Activated T-helper 1 cell treated with anti-CD3 and anti-CD28 coated beads, Interleukin-12 subunit alpha, Interleukin-12 subunit beta, Interleukin-2, Interleukin-4 antibody, amounts not matched to agents 30 ng/mL and 10 ng/mL and 1 ng/mL, durations not matched to agents 14 hours and 24 hours and 36 hours (primary cell): ENCODE measurements around the gene PRKAR1B. TPM values are rescaled to one million over a fixed set of nuclear protein-coding genes. Genes with fewer than 3 reads are reported as not detected.
"Not testable (repeated sequence)": the region's sequence is repeated elsewhere in the genome, so short reads cannot be mapped to it uniquely, and the experiment has no call there.

Source experiments
- DNase-seq: peaks from one replicate; pipeline ENCODE4 v3.0.0; 2021; ENCODE audit warnings: low spot score
- H3K27ac Mint-ChIP-seq: one replicate; pipeline ENCODE4 v1.8.0; 2021; ENCODE audit warnings: mild to moderate bottlenecking, mixed read lengths
- H3K27me3 Mint-ChIP-seq: one replicate; pipeline ENCODE4 v1.8.0; 2022; ENCODE audit warnings: mild to moderate bottlenecking, moderate library complexity, mixed read lengths; ENCODE audit not compliant: insufficient read depth
- H3K36me3 Mint-ChIP-seq: one replicate; pipeline ENCODE4 v1.8.0; 2021; ENCODE audit warnings: low read depth, mixed read lengths
- H3K4me1 Mint-ChIP-seq: one replicate; pipeline ENCODE4 v1.8.0; 2021; ENCODE audit warnings: low read depth, mixed read lengths
- H3K4me3 Mint-ChIP-seq: one replicate; pipeline ENCODE4 v1.8.0; 2021; ENCODE audit warnings: mild to moderate bottlenecking, moderate library complexity, mixed read lengths
- H3K9me3 Mint-ChIP-seq: one replicate; pipeline ENCODE4 v1.8.0; 2021; ENCODE audit warnings: mixed read lengths
- intact Hi-C: fragments of 100-400 bp; cut with micrococcal nuclease; formaldehyde crosslinking; loops from one replicate; pipeline ENCODE4 v1.15.1; 2024
- total RNA-seq: library from RNA; stranded (reverse); gene quantifications from 2 replicates; pipeline ENCODE4 v1.2.3, GENCODE V29; 2022

Gene PRKAR1B
- total RNA-seq, 1 donor from 2014 or later, result 37.8 TPM

GRCh38 chr7:657010-657409 lies 70.1 kb downstream of the PRKAR1B start:
- DNase-seq, H3K4me3 Mint-ChIP-seq, intact Hi-C loops, H3K9me3 Mint-ChIP-seq, H3K36me3 Mint-ChIP-seq, H3K27ac Mint-ChIP-seq, H3K4me1 Mint-ChIP-seq, H3K27me3 Mint-ChIP-seq: not testable (repeated sequence)

- intact Hi-C loops, result no loop called here
- H3K9me3 Mint-ChIP-seq, result peaks cover 7% of the 10 kb centered on the region
- H3K4me1 Mint-ChIP-seq, result no peaks in the 10 kb centered on the region
- no peak for DNase-seq
- H3K36me3 Mint-ChIP-seq, result peaks cover 4% of the 10 kb centered on the region
- no peak overlapping the region for H3K4me3 Mint-ChIP-seq
- H3K27me3 Mint-ChIP-seq, result no peaks in the 10 kb centered on the region
- H3K27ac Mint-ChIP-seq, result no peak overlapping the region
Measured at GRCh38 chr7:655758-656157, 71.3 kb downstream of the PRKAR1B start.

- H3K4me3 Mint-ChIP-seq, result no peak overlapping the region
- H3K36me3 Mint-ChIP-seq, result peaks cover under 1% of the 10 kb centered on the region
- intact Hi-C loops, result no loop called here
- no peaks in the 10 kb centered on the region for H3K27me3 Mint-ChIP-seq
- no peaks in the 10 kb centered on the region for H3K4me1 Mint-ChIP-seq
- peaks cover 7% of the 10 kb centered on the region for H3K9me3 Mint-ChIP-seq
- no peak overlapping the region for H3K27ac Mint-ChIP-seq
- no peak for DNase-seq
Measured at GRCh38 chr7:653829-654764, 73.0 kb downstream of the PRKAR1B start.

- intact Hi-C loops, result no loop called here
- Mint-ChIP-seq H3K4me1 (no peaks in the 10 kb centered on the region), H3K27ac (no peak overlapping the region), H3K9me3 (peaks cover 3% of the 10 kb centered on the region), H3K4me3 (no peak overlapping the region), H3K27me3 (no peaks in the 10 kb centered on the region), H3K36me3 (no peaks in the 10 kb centered on the region)
- no peak for DNase-seq
Measured at GRCh38 chr7:652881-653280, 74.2 kb downstream of the PRKAR1B start.

- H3K27me3 Mint-ChIP-seq, H3K4me3 Mint-ChIP-seq, H3K27ac Mint-ChIP-seq, intact Hi-C loops, H3K4me1 Mint-ChIP-seq, H3K36me3 Mint-ChIP-seq, DNase-seq, H3K9me3 Mint-ChIP-seq: not testable (repeated sequence)
Measured at GRCh38 chr7:652167-652566, 74.9 kb downstream of the PRKAR1B start.

- H3K27me3 Mint-ChIP-seq, result no peaks in the 10 kb centered on the region
- H3K4me3 Mint-ChIP-seq, result no peak overlapping the region
- H3K27ac Mint-ChIP-seq, result no peak overlapping the region
- H3K36me3 Mint-ChIP-seq, result no peaks in the 10 kb centered on the region
- peaks cover 6% of the 10 kb centered on the region for H3K9me3 Mint-ChIP-seq
- intact Hi-C loops, result no loop called here
- no peak for DNase-seq
- H3K4me1 Mint-ChIP-seq, result no peaks in the 10 kb centered on the region
Measured at GRCh38 chr7:651032-651728, 75.9 kb downstream of the PRKAR1B start.

GRCh38 chr7:650339-651031 lies 76.6 kb downstream of the PRKAR1B start:
- H3K9me3 Mint-ChIP-seq, result peaks cover 6% of the 10 kb centered on the region
- DNase-seq, result no peak
- no peak overlapping the region for H3K4me3 Mint-ChIP-seq
- no peak overlapping the region for H3K27ac Mint-ChIP-seq
- intact Hi-C loops, result no loop called here
- H3K4me1 Mint-ChIP-seq, result no peaks in the 10 kb centered on the region
- no peaks in the 10 kb centered on the region for H3K36me3 Mint-ChIP-seq
- no peaks in the 10 kb centered on the region for H3K27me3 Mint-ChIP-seq

DNA sequence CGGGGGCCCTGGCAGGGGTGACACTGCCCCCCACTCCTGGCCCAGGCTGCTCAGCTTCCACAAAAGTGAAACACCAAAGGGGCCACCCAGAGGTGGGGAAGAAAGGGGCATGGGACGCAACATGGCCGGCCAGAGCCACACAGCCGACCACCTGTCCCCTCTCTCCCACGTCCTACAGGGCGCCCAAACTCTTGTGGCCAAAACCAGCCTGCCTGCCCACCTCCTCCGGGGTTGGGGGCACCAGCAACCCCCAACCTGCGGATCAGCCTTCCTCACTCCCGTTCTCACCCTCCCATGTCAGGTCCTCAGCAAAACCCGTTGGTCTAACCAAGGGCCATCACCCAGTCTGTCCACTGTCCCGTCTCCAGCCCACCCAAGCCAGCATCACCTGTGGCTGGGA lies 80.1 kb downstream of the PRKAR1B start:
- H3K4me3 Mint-ChIP-seq, result no peak overlapping the region
- no peak overlapping the region for H3K27ac Mint-ChIP-seq
- no peaks in the 10 kb centered on the region for H3K36me3 Mint-ChIP-seq
- DNase-seq, result no peak
- H3K9me3 Mint-ChIP-seq, result peaks cover 10% of the 10 kb centered on the region
- no peaks in the 10 kb centered on the region for H3K4me1 Mint-ChIP-seq
- no peaks in the 10 kb centered on the region for H3K27me3 Mint-ChIP-seq
- intact Hi-C loops, result no loop called here

- intact Hi-C loops, result no loop called here
- Mint-ChIP-seq H3K27me3 (no peaks in the 10 kb centered on the region), H3K4me3 (no peak overlapping the region)
Measured at GRCh38 chr7:646487-646886, 80.6 kb downstream of the PRKAR1B start.

DNA sequence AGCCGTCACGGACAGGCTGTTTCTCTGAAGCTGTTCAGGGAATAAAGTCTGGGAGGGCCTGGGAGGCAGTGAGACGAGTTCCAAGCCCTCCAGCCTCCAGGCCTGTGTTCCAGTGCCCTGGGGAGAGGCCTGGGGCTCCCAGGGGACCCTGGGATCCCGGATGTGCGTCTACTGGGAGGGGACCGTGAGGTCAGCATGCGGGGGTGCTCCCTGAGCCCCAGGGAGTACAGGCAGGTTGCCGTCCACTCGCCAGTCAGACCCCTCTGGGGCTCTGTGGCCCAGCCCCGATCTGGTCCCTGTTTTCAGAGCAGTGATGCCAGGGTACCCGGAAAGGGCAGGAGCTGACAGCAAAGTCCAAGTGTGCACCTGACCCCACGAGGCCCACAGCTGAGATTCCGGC lies 81.5 kb downstream of the PRKAR1B start:
- H3K27ac Mint-ChIP-seq, result no peak overlapping the region
- no peaks in the 10 kb centered on the region for H3K27me3 Mint-ChIP-seq
- H3K36me3 Mint-ChIP-seq, result no peaks in the 10 kb centered on the region
- intact Hi-C loops, result no loop called here
- H3K4me3 Mint-ChIP-seq, result no peak overlapping the region
- no peaks in the 10 kb centered on the region for H3K4me1 Mint-ChIP-seq
- peaks cover 12% of the 10 kb centered on the region for H3K9me3 Mint-ChIP-seq
- DNase-seq, result no peak

More at GRCh38 chr7:646487-646886, 80.6 kb downstream of the PRKAR1B start:
- no peaks in the 10 kb centered on the region for H3K4me1 Mint-ChIP-seq
- no peak overlapping the region for H3K27ac Mint-ChIP-seq
- H3K36me3 Mint-ChIP-seq, result no peaks in the 10 kb centered on the region
- no peak for DNase-seq
- H3K9me3 Mint-ChIP-seq, result peaks cover 12% of the 10 kb centered on the region

DNA sequence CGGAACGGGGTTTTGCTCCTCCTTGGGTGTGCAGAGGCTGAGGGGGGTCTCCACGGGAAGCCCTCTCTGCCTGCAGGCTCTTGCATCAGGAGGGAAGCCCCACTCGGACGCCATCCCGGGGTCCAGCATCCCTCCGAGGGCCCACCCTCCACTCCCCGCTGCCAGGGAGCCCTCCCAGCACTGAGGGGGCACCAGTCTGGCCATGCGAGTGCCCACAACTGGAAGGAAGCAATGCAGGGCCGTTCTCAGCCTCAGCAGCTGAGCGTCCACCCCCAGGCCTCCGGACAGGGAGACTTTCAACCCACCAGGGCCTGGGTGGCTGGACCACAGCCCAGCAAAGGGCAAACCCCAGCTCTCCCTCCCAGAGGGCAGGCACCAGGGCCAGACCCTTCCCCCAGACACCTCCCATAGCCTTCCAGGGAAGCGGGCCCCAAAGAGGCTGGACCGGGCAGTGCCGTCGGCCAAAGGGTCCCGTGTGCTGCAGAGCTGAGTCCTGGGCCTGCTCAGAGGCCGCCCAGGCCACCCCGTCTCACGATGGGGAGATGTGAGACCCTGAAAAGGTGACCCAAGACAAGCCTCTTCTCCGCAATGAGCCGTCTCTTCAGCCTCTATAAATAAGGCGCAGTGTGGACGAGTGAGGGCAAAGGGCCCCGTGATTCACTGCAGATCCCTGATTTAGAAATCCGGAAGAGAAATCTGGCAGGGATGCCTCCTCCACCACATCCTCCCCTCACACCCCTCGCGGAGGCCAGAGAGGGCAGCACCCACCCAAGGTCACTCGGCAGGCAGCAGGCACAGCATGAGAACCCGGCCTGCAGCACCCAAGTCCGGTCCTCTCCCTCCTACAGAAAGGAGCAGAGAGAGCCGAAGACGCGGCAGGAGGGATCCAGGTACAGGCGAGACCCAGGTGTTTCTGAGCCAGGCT lies 82.4 kb downstream of the PRKAR1B start:
- Mint-ChIP-seq H3K27ac (no peak overlapping the region), H3K4me1 (peaks cover 5% of the 10 kb centered on the region), H3K4me3 (no peak overlapping the region), H3K9me3 (peaks cover 12% of the 10 kb centered on the region), H3K36me3 (no peaks in the 10 kb centered on the region), H3K27me3 (no peaks in the 10 kb centered on the region)
- intact Hi-C loops, result no loop called here
- DNase-seq, result no peak

DNA sequence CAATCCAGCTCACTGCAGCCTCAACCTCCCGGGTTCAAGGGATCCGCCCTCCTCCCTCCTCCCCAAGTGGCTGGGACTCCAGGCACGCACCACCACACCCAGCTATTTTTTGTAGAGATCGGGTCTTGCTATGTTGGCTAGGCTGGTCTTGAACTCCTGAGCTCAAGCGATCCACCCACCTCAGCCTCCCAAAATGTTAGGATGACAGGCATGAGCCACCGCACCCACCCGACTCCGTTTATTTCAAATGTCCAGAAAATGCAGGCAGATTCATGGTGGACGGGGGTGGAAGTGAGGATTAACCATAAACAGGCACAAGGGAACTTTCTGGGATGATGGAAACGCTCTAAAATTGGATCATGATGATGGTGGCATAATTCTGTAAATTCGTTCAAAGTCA lies 85.1 kb downstream of the PRKAR1B start:
- intact Hi-C loops, result no loop called here
- no peaks in the 10 kb centered on the region for H3K36me3 Mint-ChIP-seq
- no peak overlapping the region for H3K27ac Mint-ChIP-seq
- no peak for DNase-seq
- H3K9me3 Mint-ChIP-seq, result peaks cover 5% of the 10 kb centered on the region
- H3K4me3 Mint-ChIP-seq, result no peak overlapping the region
- H3K27me3 Mint-ChIP-seq, result no peaks in the 10 kb centered on the region
- peaks cover 10% of the 10 kb centered on the region for H3K4me1 Mint-ChIP-seq
